Peyer's patch (tissue), 4 donors: ENCODE data around the gene RBM39. TPM values are rescaled to one million over a fixed set of nuclear protein-coding genes. Genes with fewer than 3 reads are reported as not detected.
"Not testable (repeated sequence)": the region's sequence is repeated elsewhere in the genome, so short reads cannot be mapped to it uniquely, and the experiment has no call there.

Experiments used
- DNase-seq, 3 donors: peaks; one replicate each; pipeline ENCODE4 v3.0.0-alpha.2; 2017 to 2019
- H3K27ac ChIP-seq, 4 donors: fragments of 200-600 bp; sonication (generic); one replicate each; pipeline ENCODE4 v1.5.1; 2016 to 2019
- H3K27me3 ChIP-seq, 2 donors: fragments of 200-600 bp; sonication (generic); one replicate each; pipeline ENCODE4 v1.5.1; 2019
- H3K36me3 ChIP-seq, 3 donors: fragments of 200-600 bp; sonication (generic); one replicate each; pipeline ENCODE4 v1.5.1; 2016 to 2019
- H3K4me1 ChIP-seq, 4 donors: fragments of 200-600 bp; sonication (generic); one replicate each; pipeline ENCODE4 v1.5.1; 2016 to 2019
- H3K4me3 ChIP-seq, 4 donors: fragments of 200-600 bp; sonication (generic); 1 replicate in 3 of 4; 2 replicates in 1 of 4; pipeline ENCODE4 v1.5.1; 2016 to 2019; ENCODE audit warnings: mild to moderate bottlenecking in 1 of 4
- H3K9me3 ChIP-seq, 4 donors: fragments of 200-600 bp; sonication (generic); one replicate each; pipeline ENCODE4 v1.5.1; 2016 to 2019; ENCODE audit warnings: mild to moderate bottlenecking in 1 of 4
- CTCF ChIP-seq, 6 experiments: fragments of 450-650 bp in 4 of 6; fragments of 200-600 bp in 2 of 6; sonication (generic) in 1 of 6; IDR thresholded peaks; one replicate each; pipeline ENCODE4 v1.5.1; 2017 to 2019; ENCODE audit warnings: antibody characterized with exemption in 6 of 6, mild to moderate bottlenecking in 3 of 6, moderate library complexity in 1 of 6
- POLR2A ChIP-seq, 2 donors: fragments of 450-650 bp; IDR thresholded peaks; one replicate each; pipeline ENCODE4 v1.5.1; 2017; ENCODE audit warnings: antibody characterized with exemption in 2 of 2, mild to moderate bottlenecking in 2 of 2, moderate library complexity in 2 of 2
- total RNA-seq, 4 donors: library from RNA; depleted of rRNA; stranded (reverse); fragments of >200 nt; gene quantifications; one replicate each; pipeline ENCODE4 v1.1.0, GENCODE V29; 2016

RBM39 gene
- total RNA-seq, 4 donors from 2014 or later, result 347 to 1,133 (median 466) TPM

- Histone ChIP-seq H3K36me3 (no peaks in the 10 kb centered on the region), H3K27ac (no peak overlapping the region)
Measured at GRCh38 chr20:35757098-35757705, 15.1 kb upstream of the RBM39 start.

GRCh38 chr20:35756404-35756803 is 14.3 kb upstream of the RBM39 start:
- Histone ChIP-seq H3K4me3 (no peak overlapping the region), H3K36me3 (no peaks in the 10 kb centered on the region), H3K9me3 (no peaks in the 10 kb centered on the region), H3K4me1 (no peaks in the 10 kb centered on the region), H3K27me3 (no peaks in the 10 kb centered on the region), H3K27ac (no peak overlapping the region)
- DNase-seq, result no peak
- TF ChIP-seq CTCF (IDR thresholded peaks at IDR 0.05), result no peak

More at GRCh38 chr20:35757098-35757705, 15.1 kb upstream of the RBM39 start:
- H3K9me3 ChIP-seq, result no peaks in the 10 kb centered on the region
- DNase-seq, result no peak
- no peak overlapping the region for H3K4me3 ChIP-seq
- no peaks in the 10 kb centered on the region for H3K4me1 ChIP-seq
- no peak for TF ChIP-seq CTCF (IDR thresholded peaks at IDR 0.05)
- no peak for TF ChIP-seq POLR2A (IDR thresholded peaks at IDR 0.05)
- H3K27me3 ChIP-seq, result no peaks in the 10 kb centered on the region

- H3K27me3 ChIP-seq, result no peaks in the 10 kb centered on the region
Measured at GRCh38 chr20:35750611-35751010, 8.6 kb upstream of the RBM39 start.

GRCh38 chr20:35744492-35744841 is 2.4 kb upstream of the RBM39 start:
- H3K9me3 ChIP-seq, DNase-seq, H3K36me3 ChIP-seq, H3K4me3 ChIP-seq, H3K27me3 ChIP-seq: not testable (repeated sequence)
- Histone ChIP-seq H3K27ac (peak overlapping the region; percentile 96 to 98 (median 96)), H3K4me1 (peaks cover 0 to 13% (median 6%) of the 10 kb centered on the region in 4 donors)

More at GRCh38 chr20:35750611-35751010, 8.6 kb upstream of the RBM39 start:
- no peak for TF ChIP-seq POLR2A (IDR thresholded peaks at IDR 0.05)
- TF ChIP-seq CTCF (IDR thresholded peaks at IDR 0.05), result no peak
- Histone ChIP-seq H3K36me3 (no peaks in the 10 kb centered on the region), H3K9me3 (no peaks in the 10 kb centered on the region), H3K4me3 (no peak overlapping the region), H3K4me1 (no peaks in the 10 kb centered on the region), H3K27ac (no peak overlapping the region)
- DNase-seq, result no peak

GRCh38 chr20:35743693-35744491 is 1.8 kb upstream of the RBM39 start:
- Histone ChIP-seq H3K4me3 (peak overlapping the region; percentile 2 to 73 (median 46)), H3K4me1 (peaks cover 0 to 19% (median 7%) of the 10 kb centered on the region in 4 donors), H3K27me3 (no peaks in the 10 kb centered on the region), H3K36me3 (peaks cover 0 to 15% (median 0%) of the 10 kb centered on the region in 3 donors), H3K9me3 (no peaks in the 10 kb centered on the region), H3K27ac (peak overlapping the region; percentile 96 to 98 (median 96))
- no peak for TF ChIP-seq CTCF (IDR thresholded peaks at IDR 0.05)
- TF ChIP-seq POLR2A (IDR thresholded peaks at IDR 0.05), result no peak
- DNase-seq, result peak in 1 of 3 donors; percentile 44
